GM19239 (cell line): ENCODE data around the gene SGSH.
A peak's percentile ranks its signal among the peaks of the same experiment; 100 is the strongest.
"Not testable (repeated sequence)": the region's sequence is repeated elsewhere in the genome, so short reads cannot be mapped to it uniquely, and the experiment has no call there.

ENCODE experiments used
- DNase-seq: peaks from one replicate; pipeline ENCODE4 v3.0.0; 2011; ENCODE audit warnings: low spot score; ENCODE audit not compliant: insufficient read length
- FAIRE-seq: peaks from 2 replicates; lab custom pipeline; 2011; peaks lifted over from hg19 to GRCh38; lab: Jason Lieb, UNC

Gene SGSH

GRCh38 chr17:80214012-80214877 lies 5.9 kb downstream of the SGSH start:
- FAIRE-seq (no peak), DNase-seq (no peak)

- FAIRE-seq (no peak), DNase-seq (no peak)
Observed at GRCh38 chr17:80213643-80213975, 6.5 kb downstream of the SGSH start.

GRCh38 chr17:80212962-80213642 lies 7.0 kb downstream of the SGSH start:
- FAIRE-seq (no peak), DNase-seq (no peak)

GRCh38 chr17:80212511-80212910 lies 7.6 kb downstream of the SGSH start:
- FAIRE-seq: no peak
- no peak for DNase-seq

GRCh38 chr17:80212109-80212508 lies 8.0 kb downstream of the SGSH start:
- DNase-seq (no peak), FAIRE-seq (no peak)

GRCh38 chr17:80210348-80211108 lies 9.6 kb downstream of the SGSH start:
- no peak for DNase-seq
- FAIRE-seq: no peak

GRCh38 chr17:80209765-80210164 lies 10.4 kb downstream of the SGSH start:
- FAIRE-seq (no peak), DNase-seq (no peak)

- FAIRE-seq (no peak), DNase-seq (no peak)
Observed at GRCh38 chr17:80208050-80208449, 12.1 kb downstream of the SGSH start.

- DNase-seq (no peak), FAIRE-seq (no peak)
Observed at GRCh38 chr17:80205811-80206210, 14.3 kb downstream of the SGSH start.

- DNase-seq (no peak), FAIRE-seq (no peak)
Observed at GRCh38 chr17:80204626-80205468, 15.3 kb downstream of the SGSH start.

GRCh38 chr17:80203471-80203963 lies 16.6 kb downstream of the SGSH start:
- FAIRE-seq: no peak

GRCh38 chr17:80202197-80202596 lies 17.9 kb downstream of the SGSH start:
- DNase-seq: no peak

More at GRCh38 chr17:80203471-80203963, 16.6 kb downstream of the SGSH start:
- no peak for DNase-seq

GRCh38 chr17:80201446-80201845 lies 18.7 kb downstream of the SGSH start:
- DNase-seq (no peak), FAIRE-seq (no peak)

More at GRCh38 chr17:80202197-80202596, 17.9 kb downstream of the SGSH start:
- FAIRE-seq: no peak

- FAIRE-seq, DNase-seq: not testable (repeated sequence)
Observed at GRCh38 chr17:80199295-80199694, 20.8 kb downstream of the SGSH start.

GRCh38 chr17:80198144-80198661 lies 21.9 kb downstream of the SGSH start:
- FAIRE-seq (no peak), DNase-seq (no peak)

- no peak for FAIRE-seq
- DNase-seq: no peak
Observed at GRCh38 chr17:80196652-80197051, 23.5 kb downstream of the SGSH start.

- FAIRE-seq (peak; percentile 33), DNase-seq (peak; percentile 44)
Observed at GRCh38 chr17:80195671-80196529, 24.2 kb downstream of the SGSH start.

GRCh38 chr17:80195141-80195540 lies 25.0 kb downstream of the SGSH start:
- DNase-seq: no peak
- FAIRE-seq: no peak
